Breast epithelium (tissue), 3 donors: Measurements from ENCODE around the gene OCEL1.
A peak's percentile ranks its signal among the peaks of the same experiment; 100 is the strongest.

Experiments
- CTCF ChIP-seq, 3 donors: fragments of 450-650 bp; IDR thresholded peaks; one replicate each; pipeline ENCODE4 v1.5.1; 2016 to 2017; ENCODE audit warnings: antibody characterized with exemption in 3 of 3, mild to moderate bottlenecking in 3 of 3, moderate library complexity in 3 of 3
- POLR2A ChIP-seq: fragments of 450-650 bp; IDR thresholded peaks from one replicate; pipeline ENCODE4 v1.6.1; 2016; ENCODE audit warnings: antibody characterized with exemption, mild to moderate bottlenecking, moderate library complexity
- POLR2AphosphoS5 ChIP-seq, 3 donors: sonication (generic); formaldehyde crosslinking; IDR thresholded peaks; one replicate each; pipeline ENCODE4 v1.6.1; 2017; ENCODE audit warnings: antibody characterized with exemption in 3 of 3

DNA sequence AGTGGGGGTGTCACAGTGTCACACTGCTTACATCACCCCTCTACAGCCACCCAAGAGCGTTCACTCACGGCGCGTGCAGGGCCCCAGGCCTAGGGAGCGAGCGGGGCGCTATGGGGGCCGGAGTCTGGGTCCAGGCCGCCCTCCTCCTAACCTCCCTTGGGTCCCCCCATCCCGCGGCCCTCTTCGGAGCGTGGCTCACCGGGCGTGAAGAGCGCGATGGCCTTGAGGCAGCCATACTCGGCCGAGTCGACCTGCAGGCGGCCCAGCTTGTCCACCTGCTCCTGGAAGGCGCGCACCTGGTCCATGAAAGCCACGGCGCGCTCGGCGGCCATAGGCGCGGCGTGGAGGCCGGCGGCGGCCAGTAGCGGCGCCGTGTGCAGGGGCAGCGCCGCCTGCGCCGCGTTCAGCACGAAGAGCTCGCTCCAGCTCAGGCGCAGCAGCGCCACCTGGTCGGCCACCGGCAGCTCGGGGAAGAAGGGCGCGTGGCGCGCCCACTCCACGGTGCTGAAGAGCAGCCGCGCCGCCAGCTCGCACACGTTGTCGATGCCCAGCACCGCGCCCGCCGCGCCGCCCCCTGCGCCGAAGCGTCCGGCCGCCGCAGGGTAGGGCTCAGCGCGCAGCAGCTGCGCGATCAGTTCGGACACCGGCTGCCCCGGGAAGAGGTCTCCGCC is 9.4 kb downstream of the OCEL1 start:
- TF ChIP-seq CTCF (IDR thresholded peaks at IDR 0.05): peak in 1 of 3 donors; percentile 37
- TF ChIP-seq POLR2AphosphoS5 (IDR thresholded peaks at IDR 0.05): no peak
- TF ChIP-seq POLR2A: no peak
